ENCODE results near the gene WDR90.

DNA sequence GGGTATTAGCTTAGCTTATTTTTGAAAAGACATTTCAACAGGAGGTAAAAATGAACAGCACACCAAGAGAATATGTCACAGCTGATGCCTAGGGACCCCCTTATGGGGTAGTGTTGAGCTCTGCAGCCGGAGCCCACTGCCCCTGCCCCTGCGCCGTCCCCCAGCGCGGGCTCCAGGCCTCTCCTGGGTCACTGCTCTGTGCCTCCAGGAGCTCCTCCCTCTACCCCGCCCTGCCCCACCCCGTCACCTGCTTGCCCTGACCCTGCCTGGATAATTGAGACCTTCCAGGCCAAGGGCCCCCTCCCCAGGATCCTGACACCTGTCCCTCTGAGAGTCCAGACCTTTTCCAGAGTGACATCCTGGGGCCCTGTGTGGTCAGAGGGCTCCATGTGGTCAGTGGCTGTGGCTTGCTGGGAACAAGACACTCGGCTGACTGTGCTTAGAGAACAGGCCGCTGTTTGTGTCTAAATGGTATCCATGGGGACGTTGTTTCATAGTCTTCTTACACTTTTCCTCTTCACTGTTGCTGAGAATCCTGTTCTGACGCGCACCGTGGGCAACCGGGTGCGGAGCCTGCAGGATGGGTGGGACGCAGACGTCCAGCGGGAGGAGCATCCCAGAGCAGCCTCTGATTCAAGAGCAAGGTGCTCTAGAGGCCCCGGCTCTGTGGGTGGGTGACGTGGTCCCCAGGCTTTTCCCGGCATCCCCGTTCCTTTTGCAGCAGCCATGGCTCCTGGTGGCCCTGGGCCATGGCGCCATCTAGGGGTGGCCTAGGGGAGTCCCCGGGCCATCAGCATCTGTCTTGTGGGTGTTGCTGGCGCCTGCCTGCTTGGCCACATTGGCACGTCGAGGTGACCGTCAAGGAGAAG, 38.4 kb upstream of the WDR90 start:
- TF ChIP-seq TAF1 (IDR thresholded peaks at IDR 0.05; ENCODE audit: low read depth): no peak
- no peak for TF ChIP-seq POLR2AphosphoS5 (IDR thresholded peaks at IDR 0.05)
- TF ChIP-seq, protein P1, sequence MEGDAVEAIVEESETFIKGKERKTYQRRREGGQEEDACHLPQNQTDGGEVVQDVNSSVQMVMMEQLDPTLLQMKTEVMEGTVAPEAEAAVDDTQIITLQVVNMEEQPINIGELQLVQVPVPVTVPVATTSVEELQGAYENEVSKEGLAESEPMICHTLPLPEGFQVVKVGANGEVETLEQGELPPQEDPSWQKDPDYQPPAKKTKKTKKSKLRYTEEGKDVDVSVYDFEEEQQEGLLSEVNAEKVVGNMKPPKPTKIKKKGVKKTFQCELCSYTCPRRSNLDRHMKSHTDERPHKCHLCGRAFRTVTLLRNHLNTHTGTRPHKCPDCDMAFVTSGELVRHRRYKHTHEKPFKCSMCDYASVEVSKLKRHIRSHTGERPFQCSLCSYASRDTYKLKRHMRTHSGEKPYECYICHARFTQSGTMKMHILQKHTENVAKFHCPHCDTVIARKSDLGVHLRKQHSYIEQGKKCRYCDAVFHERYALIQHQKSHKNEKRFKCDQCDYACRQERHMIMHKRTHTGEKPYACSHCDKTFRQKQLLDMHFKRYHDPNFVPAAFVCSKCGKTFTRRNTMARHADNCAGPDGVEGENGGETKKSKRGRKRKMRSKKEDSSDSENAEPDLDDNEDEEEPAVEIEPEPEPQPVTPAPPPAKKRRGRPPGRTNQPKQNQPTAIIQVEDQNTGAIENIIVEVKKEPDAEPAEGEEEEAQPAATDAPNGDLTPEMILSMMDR (IDR thresholded peaks at IDR 0.05; ENCODE audit: poor library complexity, severe bottlenecking): no peak

Measured in neural cell (in vitro differentiated cells).